Stimulated activated CD8-positive, alpha-beta memory T cell treated with anti-CD3 and anti-CD28 coated beads, Interleukin-12 subunit alpha, Interleukin-12 subunit beta, amount 100 ng/mL, for 24 hours (primary cell): ENCODE data around the gene STEAP3.
A peak's percentile ranks its signal among the peaks of the same experiment; 100 is the strongest.

ENCODE experiments used
- DNase-seq: peaks from one replicate; pipeline ENCODE4 v3.0.0-alpha.2; 2020; ENCODE audit errors: extremely low read depth

The STEAP3 gene, protein sequence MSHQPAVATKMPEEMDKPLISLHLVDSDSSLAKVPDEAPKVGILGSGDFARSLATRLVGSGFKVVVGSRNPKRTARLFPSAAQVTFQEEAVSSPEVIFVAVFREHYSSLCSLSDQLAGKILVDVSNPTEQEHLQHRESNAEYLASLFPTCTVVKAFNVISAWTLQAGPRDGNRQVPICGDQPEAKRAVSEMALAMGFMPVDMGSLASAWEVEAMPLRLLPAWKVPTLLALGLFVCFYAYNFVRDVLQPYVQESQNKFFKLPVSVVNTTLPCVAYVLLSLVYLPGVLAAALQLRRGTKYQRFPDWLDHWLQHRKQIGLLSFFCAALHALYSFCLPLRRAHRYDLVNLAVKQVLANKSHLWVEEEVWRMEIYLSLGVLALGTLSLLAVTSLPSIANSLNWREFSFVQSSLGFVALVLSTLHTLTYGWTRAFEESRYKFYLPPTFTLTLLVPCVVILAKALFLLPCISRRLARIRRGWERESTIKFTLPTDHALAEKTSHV

DNA sequence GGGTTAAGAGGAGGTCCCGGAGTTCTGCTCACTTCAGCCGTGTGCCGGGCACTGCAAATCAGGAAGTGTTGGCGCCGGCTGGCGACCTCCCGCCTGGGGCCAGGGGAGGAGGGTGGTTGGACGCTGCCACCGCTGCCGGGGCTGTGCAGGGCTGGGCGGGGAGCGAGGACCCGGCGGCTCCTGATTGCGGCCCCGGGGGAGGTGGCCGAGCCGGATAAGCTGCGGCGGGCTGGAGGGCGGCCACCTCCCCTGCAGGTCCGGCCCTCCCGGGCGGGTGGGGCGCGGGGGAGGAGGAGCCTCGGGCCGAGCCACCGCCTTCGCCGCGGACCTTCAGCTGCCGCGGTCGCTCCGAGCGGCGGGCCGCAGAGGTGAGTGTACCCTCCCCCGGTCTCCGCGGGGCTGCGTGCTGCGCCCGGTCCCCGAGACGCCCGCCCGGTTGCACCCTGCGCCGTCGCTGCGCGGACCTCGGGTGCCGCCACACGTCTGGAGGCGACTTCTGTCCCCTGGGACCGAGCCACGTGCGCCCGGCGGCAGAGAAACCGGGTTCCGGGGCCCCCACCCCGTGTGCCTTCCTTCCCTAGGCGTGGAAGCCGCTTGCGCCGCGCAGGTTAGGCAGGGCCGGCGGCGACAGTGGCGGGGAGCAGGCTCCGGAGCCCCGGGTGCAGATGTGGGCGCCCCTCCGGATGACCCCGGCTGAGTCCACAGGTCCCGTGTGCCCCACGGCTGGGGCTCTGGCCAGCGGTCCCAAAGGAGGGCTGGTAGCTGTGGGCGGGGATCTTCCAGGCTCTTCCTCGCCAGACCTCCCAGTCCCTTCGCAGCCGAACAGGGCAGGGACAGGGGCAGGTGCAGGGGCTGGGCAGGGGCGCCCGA is at the start of gene STEAP3:
Gene STEAP3 (plus strand): TSS at position 314 of the 870 bp plus-strand sequence. CDS start 7,179 bp downstream, outside the sequence.
- DNase-seq, result no peak

DNA sequence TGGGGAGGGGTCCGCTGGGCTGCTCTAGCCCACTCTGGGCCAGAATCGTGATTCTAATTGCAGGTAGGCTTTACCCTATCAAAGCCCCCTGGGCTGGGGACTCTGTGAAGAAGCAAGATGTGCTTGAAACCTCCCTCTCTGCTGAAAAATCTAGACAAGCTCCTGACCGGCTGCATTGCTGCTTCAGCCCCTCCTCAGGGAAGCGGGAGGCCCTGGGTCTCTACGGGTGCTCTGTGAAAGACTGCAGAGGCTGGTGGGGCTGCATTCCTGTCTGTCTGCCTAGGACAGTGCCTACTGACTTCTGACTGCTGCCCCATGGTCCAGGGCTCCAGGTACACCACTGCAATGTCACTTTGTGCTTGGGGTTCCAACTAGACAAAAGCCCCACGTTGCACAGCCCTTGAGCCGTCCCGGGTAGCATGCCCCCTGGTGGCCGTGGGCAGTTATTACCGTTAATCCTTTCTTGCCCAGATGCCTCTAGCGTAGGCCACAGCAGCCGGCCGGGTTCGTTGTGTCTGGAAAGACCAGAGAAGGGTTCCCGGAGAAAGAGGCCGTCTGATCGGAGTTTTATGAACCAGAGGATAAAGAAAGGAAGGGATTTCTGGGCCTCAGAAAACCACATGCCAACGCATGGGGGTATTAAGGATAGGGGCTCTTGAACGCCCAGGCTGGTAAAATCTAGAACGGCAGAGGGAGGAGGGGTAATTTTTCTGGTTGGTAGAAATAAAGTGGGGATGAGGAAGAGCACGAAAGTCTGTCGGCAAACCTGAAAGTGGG is 49.2 kb upstream of the STEAP3 start:
- DNase-seq, result peak; percentile 5

DNA sequence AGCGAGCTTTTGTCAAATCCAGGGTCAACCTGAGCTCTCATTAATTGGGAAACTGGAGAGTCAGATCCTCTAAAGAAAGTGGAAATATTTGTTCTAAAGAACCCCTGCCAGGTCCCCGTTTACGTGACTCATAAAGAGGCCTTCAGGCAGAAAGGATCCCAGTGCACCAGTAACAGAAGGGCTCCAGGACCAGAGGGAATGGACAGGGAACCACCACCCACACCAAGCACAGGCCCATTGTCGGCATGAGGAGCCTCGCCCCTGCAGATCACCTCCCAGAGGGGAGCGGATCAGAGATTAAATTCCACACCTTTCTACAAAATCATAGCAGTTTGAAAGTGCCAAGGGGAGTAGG is 48.7 kb upstream of the STEAP3 start:
- DNase-seq, result no peak

DNA sequence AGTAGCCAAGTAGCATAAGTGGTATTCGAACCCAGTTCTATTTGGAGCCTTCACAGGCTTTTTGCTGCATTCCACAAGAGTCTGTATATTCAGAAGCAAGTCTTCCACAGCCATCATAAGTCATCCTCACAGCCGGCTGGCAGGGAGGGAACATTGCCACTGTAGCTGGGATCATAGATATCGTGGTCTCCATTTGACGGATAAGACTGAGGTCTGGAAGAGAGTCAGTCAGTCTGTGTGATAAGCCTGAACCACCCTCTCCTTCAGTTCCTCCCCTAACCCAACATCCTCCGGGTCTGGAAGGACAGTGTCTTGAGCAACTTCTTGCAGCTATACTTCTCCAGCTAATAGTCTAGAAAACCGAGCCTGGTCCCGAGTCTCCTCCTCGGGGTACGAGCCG is 48.1 kb upstream of the STEAP3 start:
- no peak for DNase-seq

DNA sequence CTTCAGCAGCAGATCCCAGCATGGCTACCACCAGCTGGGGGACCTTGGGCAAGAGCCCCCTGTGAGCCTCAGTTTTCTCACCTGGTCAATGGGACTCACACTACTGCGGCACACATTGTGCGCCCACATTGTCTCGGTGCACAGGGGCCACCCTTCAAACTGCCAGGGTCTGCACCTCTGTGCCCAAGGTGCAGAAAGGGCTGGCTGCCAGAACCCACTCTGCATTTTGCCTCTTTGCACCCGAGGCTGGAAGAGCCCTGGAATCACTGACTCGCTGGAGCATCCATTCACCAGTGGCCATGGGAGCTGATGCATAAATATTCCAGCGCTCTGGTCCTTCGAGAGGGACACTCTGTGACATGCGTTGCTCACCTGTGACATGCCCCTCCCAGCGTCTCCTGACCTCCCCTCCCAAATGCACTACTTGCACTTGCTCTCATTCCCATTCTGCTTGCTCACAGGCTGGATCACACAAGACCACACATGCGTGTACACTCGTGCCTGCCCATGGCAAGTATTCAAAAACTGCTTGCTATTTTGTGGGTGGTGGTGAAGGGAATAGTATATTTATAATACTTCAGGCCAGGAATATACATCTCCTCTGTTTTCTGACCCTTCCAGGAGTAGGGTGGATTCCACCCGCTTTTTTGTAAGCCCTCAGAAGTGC is 46.3 kb upstream of the STEAP3 start:
- no peak for DNase-seq

DNA sequence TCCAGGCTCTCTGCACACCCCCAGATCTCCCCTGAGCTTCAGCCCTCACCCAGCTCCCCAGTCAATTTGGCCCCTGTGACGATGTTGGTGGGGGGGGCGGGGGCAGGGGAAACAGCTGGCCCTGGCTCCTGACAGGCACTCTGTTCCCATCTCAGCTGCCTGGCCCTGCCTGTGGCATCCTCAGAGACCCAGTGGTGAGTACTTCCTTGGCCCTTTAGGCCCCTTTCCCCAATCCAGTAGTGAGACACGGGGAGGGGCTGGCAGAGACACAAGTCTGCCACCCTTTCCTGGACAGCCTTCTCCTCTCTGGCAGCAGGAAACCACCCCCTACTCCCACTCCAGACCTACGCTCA is 45.8 kb upstream of the STEAP3 start:
- DNase-seq, result no peak

DNA sequence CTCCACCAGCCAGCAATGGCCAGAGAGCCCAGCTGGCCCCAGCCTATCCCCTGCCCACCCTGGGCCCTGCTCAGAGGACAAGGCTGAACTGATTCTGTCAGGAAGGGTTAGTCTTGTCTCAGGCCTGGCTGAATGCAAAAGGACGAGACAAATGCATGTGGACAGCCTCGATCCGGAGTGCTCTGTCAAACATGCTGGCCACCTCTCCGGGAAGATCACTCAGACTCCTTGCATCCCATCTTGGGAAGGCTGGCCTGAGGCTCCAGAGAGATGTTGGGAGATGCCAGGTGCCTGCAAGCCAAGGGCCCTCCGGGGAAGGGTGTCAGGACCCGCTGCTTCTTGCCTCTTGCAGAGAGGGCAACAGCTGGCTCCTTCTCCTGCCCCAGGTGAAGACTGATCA is 44.9 kb upstream of the STEAP3 start:
- no peak for DNase-seq

DNA sequence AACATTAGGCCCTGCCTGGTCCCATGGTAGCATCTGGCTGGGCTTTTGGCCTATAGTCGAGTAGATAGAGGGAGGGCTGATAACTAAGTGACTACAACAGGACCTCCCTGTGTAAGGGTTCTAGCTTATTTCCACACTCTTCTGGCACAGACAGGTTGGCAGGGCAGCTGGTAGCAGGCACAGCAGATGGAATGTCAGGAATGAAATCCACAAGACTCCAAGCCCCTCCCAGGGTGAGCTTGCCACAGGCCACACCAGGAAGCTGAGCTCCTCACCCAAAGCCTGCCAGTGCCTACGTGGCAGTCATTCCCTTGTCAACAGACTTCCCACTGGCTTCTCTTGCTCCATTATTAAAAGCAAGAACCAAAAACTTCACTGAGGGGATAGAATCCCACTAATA is 44.4 kb upstream of the STEAP3 start:
- DNase-seq, result no peak

DNA sequence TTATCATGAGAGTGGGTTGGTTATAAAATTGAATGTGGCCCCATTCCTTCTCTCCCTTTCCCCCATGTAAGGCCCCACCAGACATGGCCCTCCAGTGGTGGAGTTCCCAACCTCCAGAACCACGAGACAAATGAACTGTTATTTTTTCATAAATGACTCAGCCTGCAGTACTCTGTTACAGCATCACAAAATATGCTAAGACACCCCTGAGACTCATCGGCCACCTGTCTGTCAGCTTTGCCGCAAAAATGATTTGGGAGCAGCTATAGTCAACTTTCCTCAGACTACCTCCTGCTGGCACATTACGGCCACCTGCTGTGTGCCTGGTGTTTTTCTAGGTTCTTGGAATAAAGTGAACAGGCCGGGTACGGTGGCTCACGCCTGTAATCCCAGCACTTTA is 43.6 kb upstream of the STEAP3 start:
- no peak for DNase-seq

DNA sequence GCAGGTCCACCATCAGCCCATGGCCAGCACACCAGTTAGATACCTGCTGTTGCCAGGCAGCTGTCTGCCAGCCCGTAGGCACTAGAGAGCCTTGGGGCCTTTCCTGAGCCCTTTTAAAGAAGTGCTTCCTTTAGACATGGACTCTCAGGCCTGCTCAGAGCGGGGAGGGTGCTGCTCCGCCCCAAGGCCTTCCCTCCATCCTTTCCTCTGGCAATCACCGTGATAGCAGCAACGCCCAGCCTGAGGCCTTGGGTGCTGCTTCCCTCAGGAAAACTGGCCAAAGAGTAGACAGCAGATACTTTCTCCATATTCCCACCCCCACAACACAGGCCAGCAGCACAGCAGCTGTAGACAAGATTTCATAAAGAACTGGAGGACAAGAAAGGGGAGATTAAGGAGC is 42.7 kb upstream of the STEAP3 start:
- no peak for DNase-seq

DNA sequence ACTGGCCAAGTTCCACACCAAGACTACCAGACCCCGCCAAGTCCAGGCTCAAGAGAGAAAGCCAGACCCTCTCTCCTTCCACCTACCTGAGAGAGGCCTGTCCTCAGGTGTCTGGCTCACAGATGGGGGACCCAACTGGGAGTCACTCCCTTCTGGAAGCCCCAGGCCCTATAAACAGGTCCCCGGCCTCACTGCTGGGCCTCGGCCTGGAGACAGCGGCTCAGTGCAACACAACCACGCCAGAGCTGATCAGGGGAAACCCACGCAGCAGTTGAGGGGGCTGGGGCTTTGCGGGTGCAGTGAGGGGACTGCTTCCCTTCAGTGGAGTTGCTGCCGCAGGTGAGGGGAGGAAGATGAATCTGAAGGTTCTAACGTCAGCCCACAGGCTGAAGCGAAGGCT is 42.2 kb upstream of the STEAP3 start:
- no peak for DNase-seq

DNA sequence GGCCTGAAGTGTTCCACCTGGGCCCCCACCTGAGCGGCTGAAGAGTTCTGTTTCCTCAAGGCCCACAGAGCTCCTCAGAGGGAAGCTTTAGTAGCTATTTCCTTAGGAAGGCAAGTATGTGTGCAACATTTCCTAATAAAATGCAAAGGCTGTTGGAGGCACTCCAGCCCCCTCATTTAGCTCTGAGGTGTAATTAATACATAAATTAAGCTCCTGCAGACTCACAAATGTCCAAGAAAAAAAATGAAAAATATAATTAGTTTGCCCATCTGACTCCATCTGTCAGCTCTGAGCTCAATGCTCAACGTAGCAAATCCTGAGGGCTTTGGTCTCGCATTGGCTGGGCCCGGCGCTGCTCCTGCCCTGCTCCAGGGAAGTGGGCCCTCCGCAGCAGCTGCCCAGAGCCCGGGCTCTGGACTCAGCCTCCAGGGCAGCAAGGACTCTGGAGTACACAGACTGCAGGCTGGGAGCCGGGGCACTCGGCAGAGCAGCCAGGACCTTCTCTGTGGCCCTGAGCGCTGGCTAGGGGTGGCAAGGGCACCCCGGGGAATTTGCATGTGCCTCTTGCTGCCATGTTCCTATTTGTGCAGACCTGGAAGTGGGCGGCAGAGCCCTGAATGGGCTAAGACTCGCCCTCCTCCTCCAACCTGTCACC is 41.7 kb upstream of the STEAP3 start:
- DNase-seq, result no peak

DNA sequence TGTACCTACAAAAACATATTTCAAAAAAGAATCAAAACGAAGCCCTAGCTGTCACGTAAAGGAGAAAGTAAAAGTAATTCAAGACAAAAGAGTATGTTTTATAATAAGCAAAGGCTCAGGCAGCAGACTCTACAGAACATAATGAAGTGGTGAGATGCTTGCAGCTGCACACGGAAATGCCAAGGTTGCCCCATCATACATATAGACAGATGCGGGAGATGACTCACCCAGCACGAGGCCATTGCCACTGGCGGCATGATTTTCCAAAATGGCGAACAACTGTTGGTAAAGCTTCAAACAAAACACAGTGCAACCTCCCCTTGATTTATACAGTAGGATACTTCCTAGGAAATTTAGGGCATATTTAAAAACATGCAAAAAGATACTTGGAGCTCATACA is 39.1 kb upstream of the STEAP3 start:
- no peak for DNase-seq

DNA sequence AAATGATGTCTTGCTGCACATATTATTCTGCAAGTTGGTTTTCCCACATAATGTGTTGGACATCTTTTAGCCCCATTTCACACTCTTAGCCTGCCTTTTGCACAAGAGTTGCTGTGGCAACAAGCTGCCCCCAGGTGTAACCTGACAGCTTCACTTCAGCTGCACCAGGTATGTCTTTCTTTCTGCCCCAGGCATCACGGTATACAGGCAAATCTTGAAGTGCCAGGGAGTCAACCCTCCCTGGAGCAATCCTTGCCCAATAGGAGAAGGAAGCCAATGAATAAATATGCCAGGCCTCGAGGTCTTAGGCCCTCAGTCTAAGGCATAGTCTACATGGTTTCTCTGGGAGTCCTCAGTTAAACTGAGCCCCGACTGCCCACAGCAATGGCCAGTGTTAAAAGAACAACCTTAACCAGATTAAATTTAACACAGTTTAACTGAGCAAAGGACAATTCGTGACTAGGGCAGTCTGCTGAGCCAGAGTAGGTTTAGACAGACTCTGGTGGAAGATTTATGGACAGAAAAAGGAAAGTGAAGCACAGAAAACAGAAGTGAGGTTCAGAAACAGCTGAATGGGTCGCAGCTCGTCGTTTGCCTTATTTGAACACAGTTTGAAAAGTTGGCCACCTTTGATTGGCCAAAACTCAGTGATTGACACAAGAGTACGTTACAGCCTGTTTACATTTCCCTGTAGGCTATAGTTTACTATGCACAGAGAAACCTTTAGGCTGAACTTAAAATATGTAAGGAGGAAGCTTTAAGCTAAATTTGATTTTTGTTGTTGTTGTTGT is 33.1 kb upstream of the STEAP3 start:
- no peak for DNase-seq

DNA sequence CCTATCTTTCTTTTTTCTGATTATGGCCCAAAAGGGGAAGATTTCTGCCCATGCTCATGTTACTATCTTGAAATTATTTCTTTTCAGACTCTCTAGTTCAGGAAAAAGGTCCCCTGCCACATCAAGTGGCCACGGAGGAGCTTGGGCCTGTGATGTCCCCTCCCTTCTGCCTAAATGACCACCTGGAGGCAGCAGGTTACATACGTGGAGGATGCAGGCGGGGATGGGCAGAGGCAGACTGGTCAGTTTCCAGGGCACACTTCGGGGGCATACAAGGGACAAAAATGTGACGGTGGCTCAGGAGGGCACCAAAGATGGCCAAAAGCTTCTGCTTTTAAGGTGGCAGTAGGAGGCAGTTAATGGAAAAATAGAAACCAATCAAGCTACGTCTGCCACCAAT is 30.7 kb upstream of the STEAP3 start:
- no peak for DNase-seq

DNA sequence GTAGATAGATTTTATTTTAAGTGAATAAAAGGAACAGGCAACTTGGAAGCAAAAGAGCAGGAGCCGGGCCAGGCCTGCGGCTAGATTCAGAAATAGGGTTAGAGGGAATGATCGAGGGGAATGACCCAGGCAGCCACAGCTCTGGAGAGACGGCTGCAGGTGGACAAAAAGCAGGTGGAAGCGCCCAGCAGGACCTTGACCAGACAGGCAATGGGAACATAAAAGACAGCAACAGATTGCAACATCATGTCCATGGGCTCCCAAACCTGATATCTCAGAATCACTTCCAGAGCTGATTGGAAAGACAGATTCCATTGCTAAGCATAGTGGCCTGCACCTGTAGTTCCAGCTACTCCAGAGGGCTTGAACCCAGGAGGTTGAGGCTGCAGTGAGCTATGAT is 28.6 kb upstream of the STEAP3 start:
- no peak for DNase-seq

DNA sequence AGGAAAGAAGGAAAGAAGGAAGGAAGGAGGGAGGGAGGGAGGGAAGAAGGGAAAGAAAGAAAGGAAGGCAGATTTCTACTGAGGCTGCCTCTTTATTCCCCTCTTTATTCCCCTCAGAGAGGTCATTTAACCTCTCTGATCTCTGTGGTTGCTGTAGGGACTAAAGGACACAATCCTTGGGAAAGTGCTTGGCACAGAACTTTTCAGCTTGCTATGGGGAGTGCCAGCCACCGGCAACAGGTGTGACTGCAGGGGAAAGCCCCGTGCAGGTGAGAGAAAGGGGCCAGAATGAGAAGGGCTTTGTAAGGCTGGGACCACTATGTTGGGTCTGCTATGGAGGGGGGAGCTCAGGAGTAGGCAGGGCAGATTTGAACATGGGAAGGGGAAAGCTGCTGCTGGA is 27.7 kb upstream of the STEAP3 start:
- DNase-seq, result no peak

DNA sequence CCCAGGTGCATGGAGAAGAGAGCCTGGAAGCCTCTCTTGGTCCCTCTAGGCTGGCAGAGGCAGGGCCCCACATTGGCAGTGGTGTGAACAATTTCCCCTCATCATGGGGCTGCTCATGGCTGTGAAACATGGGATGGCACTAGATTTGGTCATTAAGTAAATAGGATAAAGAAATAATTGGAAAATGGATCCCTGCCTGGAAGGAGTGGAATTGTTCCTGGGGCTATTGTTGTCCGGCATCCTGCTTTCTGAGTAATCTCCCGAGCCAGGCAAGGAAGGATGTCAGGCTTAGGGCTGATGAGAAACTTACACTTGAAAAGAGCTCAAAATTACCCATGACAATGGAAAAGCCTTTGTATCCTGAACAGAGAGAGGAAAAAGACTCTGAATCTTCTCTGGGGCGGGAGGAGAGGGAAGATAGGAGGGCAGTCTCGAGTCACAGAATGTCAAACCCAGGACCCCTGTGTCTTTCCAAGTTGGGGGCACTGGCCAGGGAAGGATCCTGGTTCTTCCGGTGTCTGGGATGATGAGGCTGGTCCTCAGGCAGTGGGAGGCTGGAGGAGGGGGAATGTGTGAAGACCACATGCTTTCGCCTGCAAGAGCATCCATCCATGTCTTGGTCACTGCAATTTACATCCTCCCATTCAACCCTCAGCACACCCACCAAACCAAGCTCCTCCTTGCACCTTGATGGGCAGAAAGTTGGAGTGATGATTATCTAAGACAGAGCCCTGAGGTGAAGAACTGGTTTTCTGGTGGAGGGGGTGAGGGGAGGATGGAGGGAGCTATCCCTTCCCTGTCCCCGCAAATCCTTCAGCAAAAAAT is 27.1 kb upstream of the STEAP3 start:
- no peak for DNase-seq

DNA sequence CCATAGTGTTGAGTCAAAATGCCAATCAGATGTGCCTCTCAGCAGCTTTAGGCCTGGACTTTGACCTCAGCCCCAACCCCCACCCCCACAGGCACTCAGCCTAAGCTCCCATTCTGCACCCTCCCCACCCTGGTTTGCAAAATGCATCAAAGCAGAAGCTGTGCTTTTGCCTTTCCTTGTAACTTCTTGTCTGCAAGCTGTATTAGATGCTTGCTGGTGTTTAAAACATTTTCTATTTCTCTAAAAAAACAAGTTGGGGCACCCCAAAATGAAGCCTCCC is 26.6 kb upstream of the STEAP3 start:
- no peak for DNase-seq
